HEK293 (cell line): Measurements from ENCODE around the gene LPO.

Source experiments
- CTCF ChIA-PET: fragments of 350-600 bp; formaldehyde crosslinking; extraction: SDS; loops from one replicate; lab custom pipeline; 2021; ENCODE audit warnings: antibody characterized with exemption; lab: Yijun Ruan, JAX
- POLR2A ChIA-PET: fragments of 300-600 bp; formaldehyde crosslinking; extraction: SDS; loops from one replicate; lab custom pipeline; 2020; ENCODE audit warnings: antibody characterized with exemption, inconsistent platforms; lab: Yijun Ruan, JAX
- H3K27ac ChIP-seq: fragments of 200-500 bp; sonication (Bioruptor generic); 2 replicates; pipeline ENCODE4 v1.5.1; 2014; ENCODE audit warnings: low read depth, low read length, control low read depth, inconsistent platforms; ENCODE audit errors: extremely low read depth
- H3K36me3 ChIP-seq, 2 experiments: fragments of 200-500 bp in 1 of 2; sonication (Bioruptor generic) in 1 of 2; 1 replicate in 1 of 2; 2 replicates in 1 of 2; pipeline ENCODE4 v1.5.1; 2014 to 2017; ENCODE audit warnings: inconsistent platforms in 2 of 2, low read length in 2 of 2; ENCODE audit not compliant: control insufficient read depth in 2 of 2, insufficient read depth in 1 of 2
- H3K4me1 ChIP-seq: fragments of 200-500 bp; sonication (Bioruptor generic); 2 replicates; pipeline ENCODE4 v1.5.1; 2014; ENCODE audit warnings: mild to moderate bottlenecking, low read length, inconsistent platforms; ENCODE audit not compliant: control insufficient read depth, insufficient read depth
- H3K4me3 ChIP-seq: 2 replicates; pipeline ENCODE4 v1.5.1; 2011; ENCODE audit warnings: low read depth, mild to moderate bottlenecking, control low read depth, low read length, moderate library complexity
- H3K9me3 ChIP-seq: fragments of 200-500 bp; sonication (Bioruptor generic); 2 replicates; pipeline ENCODE4 v1.5.1; 2014; ENCODE audit warnings: low read depth, low read length, inconsistent platforms; ENCODE audit not compliant: control insufficient read depth, insufficient read depth
- GFI1B ChIP-seq: fragments of 450-650 bp; formaldehyde crosslinking; IDR thresholded peaks from 2 replicates; pipeline ENCODE4 v1.5.1; 2016; ENCODE audit warnings: missing biosample characterization, missing genetic modification characterization
- KLF1 ChIP-seq: fragments of 450-650 bp; formaldehyde crosslinking; IDR thresholded peaks from 2 replicates; pipeline ENCODE4 v1.5.1; 2016; ENCODE audit warnings: missing biosample characterization, missing genetic modification characterization
- KLF16 ChIP-seq: fragments of 450-650 bp; formaldehyde crosslinking; IDR thresholded peaks from 2 replicates; pipeline ENCODE4 v1.5.1; 2017; ENCODE audit warnings: missing biosample characterization, missing genetic modification characterization
- OVOL3 ChIP-seq: fragments of 450-650 bp; formaldehyde crosslinking; IDR thresholded peaks from 2 replicates; pipeline ENCODE4 v1.5.1; 2016; ENCODE audit warnings: missing biosample characterization, missing genetic modification characterization
- ZBTB21 ChIP-seq: fragments of 450-650 bp; formaldehyde crosslinking; IDR thresholded peaks from 2 replicates; pipeline ENCODE4 v1.5.1; 2017; ENCODE audit warnings: missing biosample characterization, missing genetic modification characterization
- ZNF157 ChIP-seq: fragments of 450-650 bp; formaldehyde crosslinking; IDR thresholded peaks from 2 replicates; pipeline ENCODE4 v1.5.1; 2016; ENCODE audit warnings: missing biosample characterization, missing genetic modification characterization
- ZNF274 ChIP-seq, 2 experiments: fragments of 200-500 bp in 1 of 2; fragments of 450-650 bp in 1 of 2; sonication (Bioruptor generic) in 1 of 2; formaldehyde crosslinking in 1 of 2; IDR thresholded peaks; 2 replicates each; pipeline versions ENCODE4 v1.5.1 to v1.6.1; 2014 to 2016; ENCODE audit warnings: borderline replicate concordance in 1 of 2, inconsistent platforms in 1 of 2, low read length in 1 of 2, missing biosample characterization in 1 of 2, missing genetic modification characterization in 1 of 2
- ZNF292 ChIP-seq: fragments of 450-650 bp; formaldehyde crosslinking; IDR thresholded peaks from 2 replicates; pipeline ENCODE4 v1.5.1; 2016; ENCODE audit warnings: low read depth, missing biosample characterization, missing genetic modification characterization, borderline replicate concordance
- ZNF350 ChIP-seq: fragments of 450-650 bp; formaldehyde crosslinking; IDR thresholded peaks from 2 replicates; pipeline ENCODE4 v1.5.0; 2017; ENCODE audit warnings: missing biosample characterization, mild to moderate bottlenecking, missing genetic modification characterization
- ZNF404 ChIP-seq: fragments of 450-650 bp; formaldehyde crosslinking; IDR thresholded peaks from 2 replicates; pipeline ENCODE4 v1.5.1; 2017; ENCODE audit warnings: missing biosample characterization, missing genetic modification characterization
- ZNF433 ChIP-seq: fragments of 450-650 bp; formaldehyde crosslinking; IDR thresholded peaks from 2 replicates; pipeline ENCODE4 v1.5.1; 2016; ENCODE audit warnings: missing biosample characterization, missing genetic modification characterization, low read depth
- ZNF530 ChIP-seq: fragments of 450-650 bp; formaldehyde crosslinking; IDR thresholded peaks from 2 replicates; pipeline ENCODE4 v1.5.1; 2016; ENCODE audit warnings: low read depth, missing biosample characterization, missing genetic modification characterization
- ZNF596 ChIP-seq: fragments of 450-650 bp; IDR thresholded peaks from 2 replicates; pipeline ENCODE4 v1.5.0; 2018; ENCODE audit warnings: missing biosample characterization, mild to moderate bottlenecking, missing genetic modification characterization, moderate library complexity
- ZNF621 ChIP-seq: fragments of 450-650 bp; formaldehyde crosslinking; IDR thresholded peaks from 2 replicates; pipeline ENCODE4 v1.5.1; 2017; ENCODE audit warnings: missing biosample characterization, missing genetic modification characterization
- ZNF76 ChIP-seq: fragments of 450-650 bp; formaldehyde crosslinking; IDR thresholded peaks from 2 replicates; pipeline ENCODE4; 2016; ENCODE audit warnings: low read depth, missing biosample characterization, missing genetic modification characterization, borderline replicate concordance
- ZNF792 ChIP-seq: fragments of 450-650 bp; formaldehyde crosslinking; IDR thresholded peaks from 2 replicates; pipeline ENCODE4 v1.5.1; 2016; ENCODE audit warnings: missing biosample characterization, missing genetic modification characterization
- ZSCAN30 ChIP-seq: fragments of 450-650 bp; IDR thresholded peaks from 2 replicates; pipeline ENCODE4 v1.5.1; 2018; ENCODE audit warnings: missing biosample characterization, mild to moderate bottlenecking, missing genetic modification characterization, moderate library complexity
- TF ChIP-seq, protein P1 (sequence below): fragments of 450-650 bp; formaldehyde crosslinking; IDR thresholded peaks from 2 replicates; pipeline ENCODE4 v1.5.1; 2016; ENCODE audit warnings: missing biosample characterization, missing genetic modification characterization
- TF ChIP-seq, protein P2 (sequence below): fragments of 450-650 bp; formaldehyde crosslinking; IDR thresholded peaks from 2 replicates; pipeline ENCODE4 v1.5.1; 2017; ENCODE audit warnings: missing biosample characterization, missing genetic modification characterization

LPO gene

DNA sequence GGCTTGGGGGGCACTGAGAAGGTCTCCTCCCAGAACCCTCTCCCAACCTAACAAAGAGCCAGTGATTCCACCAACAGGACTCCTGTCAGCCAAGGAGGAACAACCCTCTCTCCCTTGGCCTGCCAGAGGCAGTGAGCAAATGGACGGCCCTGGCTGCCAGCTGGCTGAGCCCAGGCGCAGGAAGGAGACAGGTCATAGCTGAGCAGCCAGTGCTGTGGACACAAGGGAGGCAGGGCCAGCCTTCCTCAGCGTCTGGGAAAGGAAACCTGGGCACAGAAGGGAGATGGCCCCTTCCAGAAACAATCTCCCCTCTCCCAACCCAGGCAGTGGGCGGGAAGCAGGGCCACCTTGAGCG lies 40.3 kb downstream of the LPO start:
- Histone ChIP-seq H3K36me3 (no peaks in the 10 kb centered on the region), H3K27ac (no peak overlapping the region), H3K4me3 (no peak overlapping the region), H3K4me1 (no peaks in the 10 kb centered on the region)
- CTCF ChIA-PET: interaction anchor here (1.1 kb wide), 1 partner anchor 22 kb away, joined by 4 read pairs; no protein-coding TSS in a partner anchor
- POLR2A ChIA-PET: no interaction called here
- TF ChIP-seq ZNF350 (tag by site-specific recombination): no peak
- TF ChIP-seq ZNF157 (tag by site-specific recombination): no peak
- no peak for TF ChIP-seq OVOL3 (tag by site-specific recombination)
- TF ChIP-seq GFI1B (tag by site-specific recombination): no peak
- no peak for TF ChIP-seq KLF16
- TF ChIP-seq, protein P1, sequence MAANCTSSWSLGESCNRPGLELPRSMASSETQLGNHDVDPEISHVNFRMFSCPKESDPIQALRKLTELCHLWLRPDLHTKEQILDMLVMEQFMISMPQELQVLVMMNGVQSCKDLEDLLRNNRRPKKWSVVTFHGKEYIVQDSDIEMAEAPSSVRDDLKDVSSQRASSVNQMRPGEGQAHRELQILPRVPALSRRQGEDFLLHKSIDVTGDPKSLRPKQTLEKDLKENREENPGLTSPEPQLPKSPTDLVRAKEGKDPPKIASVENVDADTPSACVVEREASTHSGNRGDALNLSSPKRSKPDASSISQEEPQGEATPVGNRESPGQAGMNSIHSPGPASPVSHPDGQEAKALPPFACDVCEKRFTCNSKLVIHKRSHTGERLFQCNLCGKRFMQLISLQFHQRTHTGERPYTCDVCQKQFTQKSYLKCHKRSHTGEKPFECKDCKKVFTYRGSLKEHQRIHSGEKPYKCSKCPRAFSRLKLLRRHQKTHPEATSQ: no peak
- no peak for TF ChIP-seq ZNF433 (tag by site-specific recombination)
- no peak for TF ChIP-seq ZSCAN30 (tag by site-specific recombination)
- no peak for TF ChIP-seq ZBTB21
- TF ChIP-seq ZNF274 (IDR thresholded peaks at IDR 0.05; ENCODE audit: low read length): no peak
- TF ChIP-seq ZNF274 (tag by site-specific recombination; IDR thresholded peaks at IDR 0.05; ENCODE audit: borderline replicate concordance): no peak
- no peak for TF ChIP-seq ZNF596 (tag by site-specific recombination)
- TF ChIP-seq ZNF292: no peak
- no peak for TF ChIP-seq ZNF792
- TF ChIP-seq ZNF404 (tag by site-specific recombination): no peak
- TF ChIP-seq ZNF621 (tag by site-specific recombination): no peak
- no peak for TF ChIP-seq ZNF530 (tag by site-specific recombination)
- TF ChIP-seq KLF1 (tag by site-specific recombination): no peak
- TF ChIP-seq, all 188 proteins: peak for 0
- no peaks in the 10 kb centered on the region for H3K9me3 ChIP-seq

DNA sequence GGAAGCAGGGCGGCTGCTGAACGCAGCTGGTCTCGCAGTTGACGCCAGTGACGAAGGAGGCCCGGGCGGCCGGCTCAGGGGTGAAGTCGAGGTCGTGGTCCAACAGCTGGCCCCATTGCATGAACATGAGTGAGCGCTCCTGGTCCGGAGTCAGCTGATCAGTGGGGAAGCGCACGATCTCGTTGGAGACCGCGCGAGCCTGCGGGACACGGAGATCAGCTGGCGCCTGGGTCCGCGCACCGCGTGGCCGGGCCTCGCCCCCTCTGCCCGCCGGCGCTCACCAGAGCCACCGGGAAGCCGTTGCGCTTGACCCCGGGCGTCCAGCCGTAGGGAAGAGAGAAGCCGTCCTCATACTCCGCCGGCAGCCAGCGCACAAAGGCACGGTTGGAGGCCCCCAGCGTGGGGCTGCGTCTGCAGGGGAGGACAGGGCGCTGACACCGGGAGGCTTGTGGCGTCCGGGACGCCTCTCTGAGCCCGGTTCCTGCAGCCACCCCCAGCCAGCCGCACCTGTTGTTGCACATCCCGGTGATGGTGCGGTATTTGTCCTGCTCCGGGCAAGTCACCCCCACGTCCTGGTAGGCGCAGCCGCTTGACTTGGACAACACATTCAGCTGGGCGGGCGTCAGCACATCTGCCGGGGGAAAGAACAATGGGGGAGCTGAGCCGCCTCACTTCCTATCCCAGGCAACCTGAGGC lies 40.8 kb downstream of the LPO start:
- CTCF ChIA-PET: interaction anchor here (1.1 kb wide), 2 partner anchors 22 to 81 kb away, joined by 4 read pairs; no protein-coding TSS in a partner anchor
- POLR2A ChIA-PET: no interaction called here

More for the DNA sequence above, 40.8 kb downstream of the LPO start:
- no peak overlapping the region for H3K27ac ChIP-seq
- no peak overlapping the region for H3K4me3 ChIP-seq
- TF ChIP-seq ZNF76 (tag by site-specific recombination) (no peak), ZNF621 (tag by site-specific recombination) (no peak)
- TF ChIP-seq, protein P2, sequence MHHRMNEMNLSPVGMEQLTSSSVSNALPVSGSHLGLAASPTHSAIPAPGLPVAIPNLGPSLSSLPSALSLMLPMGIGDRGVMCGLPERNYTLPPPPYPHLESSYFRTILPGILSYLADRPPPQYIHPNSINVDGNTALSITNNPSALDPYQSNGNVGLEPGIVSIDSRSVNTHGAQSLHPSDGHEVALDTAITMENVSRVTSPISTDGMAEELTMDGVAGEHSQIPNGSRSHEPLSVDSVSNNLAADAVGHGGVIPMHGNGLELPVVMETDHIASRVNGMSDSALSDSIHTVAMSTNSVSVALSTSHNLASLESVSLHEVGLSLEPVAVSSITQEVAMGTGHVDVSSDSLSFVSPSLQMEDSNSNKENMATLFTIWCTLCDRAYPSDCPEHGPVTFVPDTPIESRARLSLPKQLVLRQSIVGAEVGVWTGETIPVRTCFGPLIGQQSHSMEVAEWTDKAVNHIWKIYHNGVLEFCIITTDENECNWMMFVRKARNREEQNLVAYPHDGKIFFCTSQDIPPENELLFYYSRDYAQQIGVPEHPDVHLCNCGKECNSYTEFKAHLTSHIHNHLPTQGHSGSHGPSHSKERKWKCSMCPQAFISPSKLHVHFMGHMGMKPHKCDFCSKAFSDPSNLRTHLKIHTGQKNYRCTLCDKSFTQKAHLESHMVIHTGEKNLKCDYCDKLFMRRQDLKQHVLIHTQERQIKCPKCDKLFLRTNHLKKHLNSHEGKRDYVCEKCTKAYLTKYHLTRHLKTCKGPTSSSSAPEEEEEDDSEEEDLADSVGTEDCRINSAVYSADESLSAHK (tag by site-specific recombination): no peak
- no peaks in the 10 kb centered on the region for H3K4me1 ChIP-seq
- no peaks in the 10 kb centered on the region for H3K9me3 ChIP-seq
- H3K36me3 ChIP-seq: no peaks in the 10 kb centered on the region
